ENCODE results near the gene SSNA1. TPM values are rescaled to one million over a fixed set of nuclear protein-coding genes. Genes with fewer than 3 reads are reported as not detected.

SSNA1 gene
- polyA plus RNA-seq, 1 donor from 2014 or later, result 170 TPM

GRCh38 chr9:137199411-137200121 is 11.1 kb downstream of the SSNA1 start:
- Histone ChIP-seq H3K4me3 (ENCODE audit: low read length) (peak overlapping the region; percentile 65), H3K9me3 (ENCODE audit: low read length) (no peaks in the 10 kb centered on the region), H3K9me2 (ENCODE audit: insufficient read depth, low read length) (no peaks in the 10 kb centered on the region), H3K4me2 (ENCODE audit: low read length) (no peak overlapping the region), H4K20me1 (ENCODE audit: insufficient read depth) (no peaks in the 10 kb centered on the region), H3K27ac (ENCODE audit: low read length) (no peak overlapping the region), H3F3A (ENCODE audit: insufficient read depth, low read length, poor library complexity, severe bottlenecking) (no peaks in the 10 kb centered on the region), H3K27me3 (ENCODE audit: insufficient read depth, low read depth, low read length) (no peaks in the 10 kb centered on the region), H3K79me2 (replicated peaks; ENCODE audit: insufficient read depth, low read length) (peaks cover 11% of the 10 kb centered on the region), H3K36me3 (ENCODE audit: insufficient read depth, low read length) (no peaks in the 10 kb centered on the region), H3K9ac (ENCODE audit: low read length) (peak overlapping the region; percentile 54), H2AFZ (ENCODE audit: low read depth, low read length) (no peak overlapping the region)
- TF ChIP-seq REST (IDR thresholded peaks at IDR 0.05; ENCODE audit: borderline replicate concordance), result no peak
- TF ChIP-seq POLR2AphosphoS5 (IDR thresholded peaks at IDR 0.05), result no peak
- TF ChIP-seq MXI1 (conservative IDR thresholded peaks at IDR 0.05; ENCODE audit: poor library complexity, severe bottlenecking), result no peak
- TF ChIP-seq, protein P1, sequence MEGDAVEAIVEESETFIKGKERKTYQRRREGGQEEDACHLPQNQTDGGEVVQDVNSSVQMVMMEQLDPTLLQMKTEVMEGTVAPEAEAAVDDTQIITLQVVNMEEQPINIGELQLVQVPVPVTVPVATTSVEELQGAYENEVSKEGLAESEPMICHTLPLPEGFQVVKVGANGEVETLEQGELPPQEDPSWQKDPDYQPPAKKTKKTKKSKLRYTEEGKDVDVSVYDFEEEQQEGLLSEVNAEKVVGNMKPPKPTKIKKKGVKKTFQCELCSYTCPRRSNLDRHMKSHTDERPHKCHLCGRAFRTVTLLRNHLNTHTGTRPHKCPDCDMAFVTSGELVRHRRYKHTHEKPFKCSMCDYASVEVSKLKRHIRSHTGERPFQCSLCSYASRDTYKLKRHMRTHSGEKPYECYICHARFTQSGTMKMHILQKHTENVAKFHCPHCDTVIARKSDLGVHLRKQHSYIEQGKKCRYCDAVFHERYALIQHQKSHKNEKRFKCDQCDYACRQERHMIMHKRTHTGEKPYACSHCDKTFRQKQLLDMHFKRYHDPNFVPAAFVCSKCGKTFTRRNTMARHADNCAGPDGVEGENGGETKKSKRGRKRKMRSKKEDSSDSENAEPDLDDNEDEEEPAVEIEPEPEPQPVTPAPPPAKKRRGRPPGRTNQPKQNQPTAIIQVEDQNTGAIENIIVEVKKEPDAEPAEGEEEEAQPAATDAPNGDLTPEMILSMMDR (IDR thresholded peaks at IDR 0.05; ENCODE audit: poor library complexity, severe bottlenecking), result no peak
- TF ChIP-seq EZH2 (IDR thresholded peaks at IDR 0.05; ENCODE audit: borderline replicate concordance, insufficient read depth, low read length, poor library complexity, severe bottlenecking), result no peak
- TF ChIP-seq EP300 (conservative IDR thresholded peaks at IDR 0.05; ENCODE audit: poor library complexity, severe bottlenecking), result no peak
- TF ChIP-seq RAD21 (conservative IDR thresholded peaks at IDR 0.05), result no peak
- no peak for TF ChIP-seq SMC3 (conservative IDR thresholded peaks at IDR 0.05; ENCODE audit: poor library complexity)
- TF ChIP-seq TAF1 (IDR thresholded peaks at IDR 0.05; ENCODE audit: low read depth), result no peak

GRCh38 chr9:137200311-137201204 is 12.1 kb downstream of the SSNA1 start, which contains the start of gene TPRN:
TPRN (minus strand) TSS chr9:137200741; CDS start chr9:137200711, 30 bp downstream.
- Histone ChIP-seq H3K36me3 (ENCODE audit: insufficient read depth, low read length) (no peaks in the 10 kb centered on the region), H4K20me1 (ENCODE audit: insufficient read depth) (no peaks in the 10 kb centered on the region), H3K9me3 (ENCODE audit: low read length) (no peaks in the 10 kb centered on the region), H3K27me3 (ENCODE audit: insufficient read depth, low read depth, low read length) (no peaks in the 10 kb centered on the region), H3K9ac (ENCODE audit: low read length) (peak within 1 kb of the TSS; percentile 70), H3K79me2 (replicated peaks; ENCODE audit: insufficient read depth, low read length) (peaks cover 19% of the 10 kb centered on the region), H3K9me2 (ENCODE audit: insufficient read depth, low read length) (no peaks in the 10 kb centered on the region), H2AFZ (ENCODE audit: low read depth, low read length) (peak within 1 kb of the TSS; percentile 51), H3F3A (ENCODE audit: insufficient read depth, low read length, poor library complexity, severe bottlenecking) (no peaks in the 10 kb centered on the region), H3K4me3 (ENCODE audit: low read length) (peak within 1 kb of the TSS; percentile 86), H3K4me2 (ENCODE audit: low read length) (peak within 1 kb of the TSS; percentile 96), H3K27ac (ENCODE audit: low read length) (peak within 1 kb of the TSS; percentile 49)
- peak; percentile 26 for TF ChIP-seq POLR2AphosphoS5 (IDR thresholded peaks at IDR 0.05)
- no peak for TF ChIP-seq RAD21 (conservative IDR thresholded peaks at IDR 0.05)
- TF ChIP-seq, protein P1 (IDR thresholded peaks at IDR 0.05; ENCODE audit: poor library complexity, severe bottlenecking), result no peak
- TF ChIP-seq EP300 (conservative IDR thresholded peaks at IDR 0.05; ENCODE audit: poor library complexity, severe bottlenecking), result peak; percentile 26
- TF ChIP-seq EZH2 (IDR thresholded peaks at IDR 0.05; ENCODE audit: borderline replicate concordance, insufficient read depth, low read length, poor library complexity, severe bottlenecking), result no peak
- TF ChIP-seq REST (IDR thresholded peaks at IDR 0.05; ENCODE audit: borderline replicate concordance), result no peak
- TF ChIP-seq MXI1 (conservative IDR thresholded peaks at IDR 0.05; ENCODE audit: poor library complexity, severe bottlenecking), result peak; percentile 76
- TF ChIP-seq SMC3 (conservative IDR thresholded peaks at IDR 0.05; ENCODE audit: poor library complexity), result peak; percentile 9
- no peak for TF ChIP-seq TAF1 (IDR thresholded peaks at IDR 0.05; ENCODE audit: low read depth)

All from neural cell (in vitro differentiated cells).